ENCODE results near the gene OR11H6. TPM values are rescaled to one million over a fixed set of nuclear protein-coding genes. Genes with fewer than 3 reads are reported as not detected.
"Not testable (repeated sequence)": the region's sequence is repeated elsewhere in the genome, so short reads cannot be mapped to it uniquely, and the experiment has no call there.

The OR11H6 gene
- total and polyA plus RNA-seq, 8 donors: not detected

- ATAC-seq (no peak), DNase-seq (no peak), FAIRE-seq (no peak)
- H3K27ac ChIP-seq: no peak overlapping the region
- no peaks in the 10 kb centered on the region for H3K4me1 ChIP-seq
- no peaks in the 10 kb centered on the region for H3K9me3 ChIP-seq
- H3K27me3 ChIP-seq: no peaks in the 10 kb centered on the region
- 81 to 100% methylated on average over 2 of the region's 2 CpGs for WGBS, 2 donors
- TF ChIP-seq CTCF (IDR thresholded peaks at IDR 0.05): no peak
- H3K36me3 ChIP-seq: no peaks in the 10 kb centered on the region
- intact Hi-C loops (cut with DNase I): no loop called here
- H3K4me3 ChIP-seq: no peak overlapping the region
Observed at GRCh38 chr14:20209595-20209994, 13.9 kb upstream of the OR11H6 start.

- H3K4me3 ChIP-seq; H3K27ac ChIP-seq; H3K9me3 ChIP-seq; DNase-seq; H3K36me3 ChIP-seq; H3K27me3 ChIP-seq; H3K4me1 ChIP-seq; ATAC-seq; FAIRE-seq; intact Hi-C loops (cut with DNase I): not testable (repeated sequence)
- WGBS, 2 donors: 78 to 88% methylated on average over 11 to 26 of the region's 28 CpGs
Observed at GRCh38 chr14:20212406-20212805, 11.1 kb upstream of the OR11H6 start.

- Histone ChIP-seq H3K9me3 (no peaks in the 10 kb centered on the region), H3K27ac (no peak overlapping the region), H3K36me3 (no peaks in the 10 kb centered on the region), H3K4me3 (no peak overlapping the region), H3K4me1 (no peaks in the 10 kb centered on the region), H3K27me3 (no peaks in the 10 kb centered on the region)
- FAIRE-seq (no peak), ATAC-seq (no peak), DNase-seq (no peak)
- no peak for TF ChIP-seq CTCF (IDR thresholded peaks at IDR 0.05)
- intact Hi-C loops (cut with DNase I): no loop called here
- WGBS, 2 donors: 32 to 75% methylated on average over 2 of the region's 2 CpGs
Observed at GRCh38 chr14:20215196-20215595, 8.3 kb upstream of the OR11H6 start.

- no peak for DNase-seq
- TF ChIP-seq CTCF (IDR thresholded peaks at IDR 0.05): no peak
- no peaks in the 10 kb centered on the region for H3K36me3 ChIP-seq
- no peaks in the 10 kb centered on the region for H3K9me3 ChIP-seq
- ATAC-seq: peak in 1 of 4 donors; percentile 32
- WGBS, 2 donors: 21 to 23% methylated on average over 4 of the region's 4 CpGs
- no peaks in the 10 kb centered on the region for H3K4me1 ChIP-seq
- no peaks in the 10 kb centered on the region for H3K27me3 ChIP-seq
- no peak for FAIRE-seq
- no peak overlapping the region for H3K4me3 ChIP-seq
- H3K27ac ChIP-seq: no peak overlapping the region
- intact Hi-C loops (cut with DNase I): no loop called here
Observed at GRCh38 chr14:20219033-20219432, 4.5 kb upstream of the OR11H6 start.

GRCh38 chr14:20228681-20229080 lies 5.2 kb downstream of the OR11H6 start, which contains the start of gene OR11H7:
Gene OR11H7 (plus strand): TSS chr14:20228981.
- intact Hi-C loops (cut with DNase I): no loop called here
- no peaks in the 10 kb centered on the region for H3K4me1 ChIP-seq
- no peak for FAIRE-seq

GRCh38 chr14:20235415-20235814 lies 11.9 kb downstream of the OR11H6 start:
- FAIRE-seq; H3K36me3 ChIP-seq; H3K27me3 ChIP-seq; ATAC-seq; H3K27ac ChIP-seq; H3K4me3 ChIP-seq; H3K9me3 ChIP-seq; H3K4me1 ChIP-seq; DNase-seq; intact Hi-C loops (cut with DNase I): not testable (repeated sequence)
- 71 to 77% methylated on average over 3 to 4 of the region's 4 CpGs for WGBS, 2 donors

More at GRCh38 chr14:20228681-20229080, 5.2 kb downstream of the OR11H6 start, which contains the start of gene OR11H7:
- no peaks in the 10 kb centered on the region for H3K36me3 ChIP-seq
- no peak within 1 kb of the TSS for H3K27ac ChIP-seq
- no peaks in the 10 kb centered on the region for H3K27me3 ChIP-seq
- DNase-seq (no peak), ATAC-seq (no peak)
- no peaks in the 10 kb centered on the region for H3K9me3 ChIP-seq
- no peak for TF ChIP-seq CTCF (IDR thresholded peaks at IDR 0.05)
- WGBS, 2 donors: 29 to 30% methylated on average over 1 of the region's 1 CpG
- H3K4me3 ChIP-seq: no peak within 1 kb of the TSS
